Keratinocyte (primary cell): ENCODE results near the gene TMC1.

Source experiments
- EZH2 ChIP-seq: IDR thresholded peaks from one replicate; pipeline ENCODE4 v1.6.1; 2012; ENCODE audit warnings: inconsistent platforms, mild to moderate bottlenecking, low read length, moderate library complexity
- TF ChIP-seq, protein P1 (sequence below), 3 experiments: IDR thresholded peaks in 1 of 3; conservative IDR thresholded peaks in 1 of 3; optimal IDR thresholded peaks in 1 of 3; 2 replicates in 2 of 3; 3 replicates in 1 of 3; pipeline versions ENCODE3 to v1.5.1; 2011; ENCODE audit warnings: low read length in 3 of 3, mild to moderate bottlenecking in 3 of 3, moderate library complexity in 2 of 3, control low read depth in 1 of 3, inconsistent platforms in 1 of 3; ENCODE audit not compliant: insufficient read depth in 2 of 3; ENCODE audit errors: extremely low read depth in 1 of 3

DNA sequence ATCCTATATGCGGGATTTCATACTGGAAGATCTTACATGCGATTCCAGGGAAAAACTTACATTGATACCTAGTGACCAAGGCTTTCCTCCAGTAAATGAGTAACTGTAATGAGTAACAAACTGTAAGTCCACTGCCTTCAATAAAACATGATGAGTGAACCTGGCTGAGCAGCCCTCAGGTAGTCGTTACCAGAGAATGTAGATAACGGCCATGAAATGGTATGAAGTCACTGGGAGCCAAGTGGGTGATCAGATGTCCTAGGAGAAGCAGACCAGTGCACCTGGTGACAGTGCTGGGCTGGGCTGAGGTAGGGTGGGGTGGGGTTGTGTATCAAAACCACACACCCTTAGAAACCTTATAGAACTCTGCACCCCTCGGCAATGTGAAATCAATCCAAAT lies 227.9 kb downstream of the TMC1 start:
- TF ChIP-seq, protein P1, sequence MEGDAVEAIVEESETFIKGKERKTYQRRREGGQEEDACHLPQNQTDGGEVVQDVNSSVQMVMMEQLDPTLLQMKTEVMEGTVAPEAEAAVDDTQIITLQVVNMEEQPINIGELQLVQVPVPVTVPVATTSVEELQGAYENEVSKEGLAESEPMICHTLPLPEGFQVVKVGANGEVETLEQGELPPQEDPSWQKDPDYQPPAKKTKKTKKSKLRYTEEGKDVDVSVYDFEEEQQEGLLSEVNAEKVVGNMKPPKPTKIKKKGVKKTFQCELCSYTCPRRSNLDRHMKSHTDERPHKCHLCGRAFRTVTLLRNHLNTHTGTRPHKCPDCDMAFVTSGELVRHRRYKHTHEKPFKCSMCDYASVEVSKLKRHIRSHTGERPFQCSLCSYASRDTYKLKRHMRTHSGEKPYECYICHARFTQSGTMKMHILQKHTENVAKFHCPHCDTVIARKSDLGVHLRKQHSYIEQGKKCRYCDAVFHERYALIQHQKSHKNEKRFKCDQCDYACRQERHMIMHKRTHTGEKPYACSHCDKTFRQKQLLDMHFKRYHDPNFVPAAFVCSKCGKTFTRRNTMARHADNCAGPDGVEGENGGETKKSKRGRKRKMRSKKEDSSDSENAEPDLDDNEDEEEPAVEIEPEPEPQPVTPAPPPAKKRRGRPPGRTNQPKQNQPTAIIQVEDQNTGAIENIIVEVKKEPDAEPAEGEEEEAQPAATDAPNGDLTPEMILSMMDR (optimal IDR thresholded peaks at IDR 0.05 in 1 of 3, IDR thresholded peaks at IDR 0.05 in 1 of 3, conservative IDR thresholded peaks at IDR 0.05 in 1 of 3; ENCODE audit: extremely low read depth in 1 of 3, insufficient read depth in 2 of 3, low read length in 3 of 3) = no peak
- TF ChIP-seq EZH2 = no peak
